CD14-positive monocyte (primary cell): Measurements from ENCODE around the gene TANGO2. TPM values are rescaled to one million over a fixed set of nuclear protein-coding genes. Genes with fewer than 3 reads are reported as not detected.

Experiments
- DNase-seq, 3 donors: peaks; one replicate each; pipeline ENCODE4 v3.0.0-alpha.2; 2011 to 2022
- H2AFZ ChIP-seq: 2 replicates; pipeline ENCODE4 v1.6.0; 2012; ENCODE audit warnings: mild to moderate bottlenecking, low read depth, low read length, inconsistent platforms; ENCODE audit not compliant: insufficient read depth, poor library complexity, severe bottlenecking
- H3K27ac ChIP-seq, 2 donors: 1 replicate in 1 of 2; 2 replicates in 1 of 2; pipeline ENCODE4 v1.5.1; 2012 to 2013; ENCODE audit warnings: low read length in 2 of 2, control low read depth in 1 of 2, inconsistent platforms in 1 of 2, low read depth in 1 of 2, mild to moderate bottlenecking in 1 of 2
- H3K27me3 ChIP-seq, 2 donors: one replicate each; pipeline versions ENCODE4 v1.6.0 to v1.6.1; 2011 to 2013; ENCODE audit warnings: low read length in 2 of 2; ENCODE audit not compliant: control insufficient read depth in 2 of 2, insufficient read depth in 2 of 2
- H3K36me3 ChIP-seq, 2 donors: replicated peaks in 1 of 2; 1 replicate in 1 of 2; 2 replicates in 1 of 2; pipeline versions ENCODE4 v1.5.1 to v1.6.1; 2012 to 2013; ENCODE audit warnings: low read length in 2 of 2, control low read depth in 1 of 2, inconsistent platforms in 1 of 2, mild to moderate bottlenecking in 1 of 2; ENCODE audit not compliant: insufficient read depth in 2 of 2, control insufficient read depth in 1 of 2
- H3K4me1 ChIP-seq, 2 donors: 1 replicate in 1 of 2; 2 replicates in 1 of 2; pipeline versions ENCODE4 v1.5.1 to v1.6.1; 2012 to 2013; ENCODE audit warnings: low read length in 2 of 2, control low read depth in 1 of 2, inconsistent platforms in 1 of 2, mild to moderate bottlenecking in 1 of 2, moderate library complexity in 1 of 2; ENCODE audit not compliant: insufficient read depth in 2 of 2, control insufficient read depth in 1 of 2
- H3K4me2 ChIP-seq: replicated peaks from 2 replicates; pipeline ENCODE3; 2012; ENCODE audit warnings: low read length, moderate library complexity, mild to moderate bottlenecking; ENCODE audit not compliant: poor library complexity, severe bottlenecking; ENCODE audit errors: extremely low read depth
- H3K4me3 ChIP-seq, 3 experiments: fragments of 200-600 bp in 1 of 3; sonication (generic) in 1 of 3; replicated peaks in 1 of 3; 1 replicate in 2 of 3; 2 replicates in 1 of 3; pipeline ENCODE4 v1.5.1; 2011 to 2013; ENCODE audit warnings: low read length in 3 of 3, mild to moderate bottlenecking in 3 of 3, control low read depth in 2 of 3, low read depth in 2 of 3, inconsistent platforms in 1 of 3, moderate library complexity in 1 of 3
- H3K79me2 ChIP-seq: 2 replicates; pipeline ENCODE4 v1.6.0; 2012; ENCODE audit warnings: mild to moderate bottlenecking, control low read depth, inconsistent platforms, low read length, moderate library complexity; ENCODE audit not compliant: insufficient read depth
- H3K9ac ChIP-seq: 2 replicates; pipeline ENCODE4 v1.6.0; 2017; ENCODE audit warnings: low read length, mild to moderate bottlenecking; ENCODE audit not compliant: insufficient read depth, poor library complexity, severe bottlenecking
- H3K9me3 ChIP-seq, 2 donors: replicated peaks in 1 of 2; 1 replicate in 1 of 2; 2 replicates in 1 of 2; pipeline versions ENCODE4 v1.5.1 to v1.6.1; 2012 to 2013; ENCODE audit warnings: low read length in 2 of 2, control low read depth in 1 of 2; ENCODE audit not compliant: control insufficient read depth in 1 of 2, insufficient read depth in 1 of 2
- H4K20me1 ChIP-seq: 2 replicates; pipeline ENCODE4 v1.6.0; 2012; ENCODE audit warnings: mild to moderate bottlenecking, low read length, control low read depth, moderate library complexity; ENCODE audit not compliant: insufficient read depth
- H3K27ac Mint-ChIP-seq, 7 donors: one replicate each; pipeline ENCODE4 v1.8.0; 2020; ENCODE audit warnings: mild to moderate bottlenecking in 7 of 7, mixed read lengths in 7 of 7, moderate library complexity in 6 of 7, inconsistent platforms in 2 of 7
- H3K27me3 Mint-ChIP-seq, 3 donors: one replicate each; pipeline ENCODE4 v1.8.0; 2021 to 2022; ENCODE audit warnings: low read depth in 3 of 3, mild to moderate bottlenecking in 3 of 3, mixed read lengths in 3 of 3, moderate library complexity in 3 of 3, inconsistent platforms in 1 of 3
- H3K36me3 Mint-ChIP-seq, 2 donors: one replicate each; pipeline ENCODE4 v1.8.0; 2020; ENCODE audit warnings: mixed read lengths in 2 of 2, inconsistent platforms in 1 of 2, mild to moderate bottlenecking in 1 of 2
- H3K4me1 Mint-ChIP-seq: one replicate; pipeline ENCODE4 v1.8.0; 2020; ENCODE audit warnings: mild to moderate bottlenecking, mixed read lengths
- H3K4me3 Mint-ChIP-seq, 2 donors: one replicate each; pipeline ENCODE4 v1.8.0; 2020; ENCODE audit warnings: mild to moderate bottlenecking in 2 of 2, mixed read lengths in 2 of 2, moderate library complexity in 1 of 2
- H3K9me3 Mint-ChIP-seq, 7 donors: one replicate each; pipeline ENCODE4 v1.8.0; 2020 to 2022; ENCODE audit warnings: mixed read lengths in 7 of 7, mild to moderate bottlenecking in 6 of 7, moderate library complexity in 6 of 7, inconsistent platforms in 2 of 7
- CTCF ChIP-seq: fragments of 200-600 bp; IDR thresholded peaks from one replicate; pipeline ENCODE4 v1.8.0; 2022; ENCODE audit warnings: antibody characterized with exemption, mild to moderate bottlenecking
- WGBS: methylation state at CpG from one replicate; pipeline ENCODE4 v1.1.5; 2013; ENCODE audit warnings: missing lambda C conversion rate; ENCODE audit not compliant: insufficient coverage; 5-methylcytosine and 5-hydroxymethylcytosine counted together
- intact Hi-C, 2 donors: fragments of 100-400 bp; cut with micrococcal nuclease; formaldehyde crosslinking; loops; one replicate each; pipeline versions ENCODE4 v1.15.0 to v1.15.1; 2023
- polyA plus RNA-seq, 3 donors: library from polyadenylated mRNA; depleted of rRNA in 1 of 3; unstranded in 2 of 3; stranded (reverse) in 1 of 3; fragments of 300-500 nt in 2 of 3; fragments of >200 nt in 1 of 3; fragmentation: Illumina TruSeq in 2 of 3; gene quantifications; 1 replicate in 2 of 3; 2 replicates in 1 of 3; pipeline ENCODE4 v1.2.3, GENCODE V29; 2012 to 2021

TANGO2 gene
- polyA plus RNA-seq, 3 donors = 56.4 to 94.9 (median 58.2) TPM

- peaks cover 8 to 11% of the 10 kb centered on the region in 2 donors for H3K4me1 ChIP-seq
- Mint-ChIP-seq H3K4me3 (no peak overlapping the region), H3K4me1 (peaks cover 4% of the 10 kb centered on the region), H3K9me3 (peaks cover 0 to 3% (median 0%) of the 10 kb centered on the region in 7 donors), H3K36me3 (no peaks in the 10 kb centered on the region), H3K27ac (no peak overlapping the region), H3K27me3 (peaks cover 0 to 17% (median under 1%) of the 10 kb centered on the region in 3 donors)
- no peaks in the 10 kb centered on the region for H3K79me2 ChIP-seq
- H3K36me3 ChIP-seq = no peaks in the 10 kb centered on the region
- H3K9me3 ChIP-seq = no peaks in the 10 kb centered on the region
- WGBS = 97% methylated on average over 15 of the region's 20 CpGs
- no peak overlapping the region for H3K4me3 ChIP-seq
- no peak overlapping the region for H3K4me2 ChIP-seq
- H3K27me3 ChIP-seq = peaks cover 0 to 5% of the 10 kb centered on the region in 2 donors
- intact Hi-C loops = no loop called here
- no peaks in the 10 kb centered on the region for H4K20me1 ChIP-seq
- TF ChIP-seq CTCF = no peak
- H2AFZ ChIP-seq = no peak overlapping the region
- no peak overlapping the region for H3K9ac ChIP-seq
- no peak for DNase-seq
- H3K27ac ChIP-seq = no peak overlapping the region
Measured at GRCh38 chr22:19990609-19991394, 30.1 kb upstream of the TANGO2 start.

- H3K4me1 ChIP-seq = peaks cover 3 to 6% of the 10 kb centered on the region in 2 donors
- Mint-ChIP-seq H3K4me1 (peaks cover 2% of the 10 kb centered on the region), H3K4me3 (no peak overlapping the region), H3K36me3 (no peaks in the 10 kb centered on the region), H3K27ac (no peak overlapping the region), H3K9me3 (peaks cover 0 to 3% (median 0%) of the 10 kb centered on the region in 7 donors), H3K27me3 (peaks cover 0 to 12% (median 0%) of the 10 kb centered on the region in 3 donors)
- H2AFZ ChIP-seq = no peak overlapping the region
- no peaks in the 10 kb centered on the region for H3K9me3 ChIP-seq
- H4K20me1 ChIP-seq = no peaks in the 10 kb centered on the region
- no peak for DNase-seq
- H3K27ac ChIP-seq = no peak overlapping the region
- H3K79me2 ChIP-seq = no peaks in the 10 kb centered on the region
- no peaks in the 10 kb centered on the region for H3K36me3 ChIP-seq
- H3K4me3 ChIP-seq = no peak overlapping the region
- no peak overlapping the region for H3K4me2 ChIP-seq
- intact Hi-C loops = no loop called here
- no peak for TF ChIP-seq CTCF
- H3K27me3 ChIP-seq = peaks cover 0 to under 1% of the 10 kb centered on the region in 2 donors
- no peak overlapping the region for H3K9ac ChIP-seq
Measured at GRCh38 chr22:19991395-19991644, 29.6 kb upstream of the TANGO2 start.
